GM23248 (cell line): ENCODE results near the gene DNASE1L1.

ENCODE experiments used
- EZH2 ChIP-seq: fragments of 200-600 bp; sonication (generic); IDR thresholded peaks from 2 replicates; pipeline ENCODE4 v1.6.1; 2018; ENCODE audit warnings: antibody characterized with exemption, mild to moderate bottlenecking; ENCODE audit not compliant: insufficient read depth, poor library complexity, severe bottlenecking
- EZH2phosphoT487 ChIP-seq: fragments of 200-600 bp; sonication (generic); IDR thresholded peaks from 2 replicates; pipeline ENCODE4 v1.6.1; 2018; ENCODE audit warnings: antibody characterized with exemption, moderate library complexity, mild to moderate bottlenecking, low read depth; ENCODE audit not compliant: insufficient read depth

GRCh38 chrX:154384284-154384892 lies 24.7 kb downstream of the DNASE1L1 start:
- TF ChIP-seq EZH2 (no peak), EZH2phosphoT487 (no peak)
